Spinal cord (tissue), 10 donors: ENCODE measurements around the gene SLCO1B1. TPM values are rescaled to one million over a fixed set of nuclear protein-coding genes. Genes with fewer than 3 reads are reported as not detected.
"Not testable (repeated sequence)": the region's sequence is repeated elsewhere in the genome, so short reads cannot be mapped to it uniquely, and the experiment has no call there.

Experiments used
- DNase-seq, 6 donors: peaks; one replicate each; pipeline versions ENCODE4 v3.0.0 to v3.0.0-alpha.2; 2013 to 2015; ENCODE audit warnings: low spot score in 6 of 6, low read depth in 4 of 6
- H3K27ac ChIP-seq: one replicate; pipeline ENCODE4 v1.5.1; 2013; ENCODE audit warnings: low read depth, low read length, control low read depth
- H3K27me3 ChIP-seq: one replicate; pipeline ENCODE4 v1.6.1; 2013; ENCODE audit warnings: low read length; ENCODE audit not compliant: control insufficient read depth, insufficient read depth
- H3K36me3 ChIP-seq: one replicate; pipeline ENCODE4 v1.6.1; 2013; ENCODE audit warnings: low read length; ENCODE audit not compliant: control insufficient read depth, insufficient read depth
- H3K4me1 ChIP-seq: one replicate; pipeline ENCODE4 v1.6.1; 2013; ENCODE audit warnings: low read length; ENCODE audit not compliant: control insufficient read depth, insufficient read depth
- H3K4me3 ChIP-seq: one replicate; pipeline ENCODE4 v1.5.1; 2013; ENCODE audit warnings: low read depth, low read length, control low read depth
- H3K9me3 ChIP-seq: one replicate; pipeline ENCODE4 v1.6.1; 2013; ENCODE audit warnings: low read length; ENCODE audit not compliant: control insufficient read depth, insufficient read depth
- WGBS: methylation state at CpG from one replicate; pipeline ENCODE4 v1.1.5; 2013; ENCODE audit warnings: missing lambda C conversion rate; ENCODE audit not compliant: insufficient coverage; 5-methylcytosine and 5-hydroxymethylcytosine counted together
- polyA plus RNA-seq, 2 donors: library from polyadenylated mRNA; unstranded; fragments of 120-200 nt; gene quantifications; one replicate each; pipeline ENCODE4 v1.2.1, GENCODE V29; 2013; ENCODE audit not compliant: insufficient read length in 2 of 2
- total RNA-seq, 2 donors: library from RNA; depleted of rRNA in 1 of 2; stranded (reverse); fragments of 120-200 nt in 1 of 2; fragments of >200 nt in 1 of 2; gene quantifications; one replicate each; pipeline versions ENCODE4 v1.2.3 to v1.2.4, GENCODE V29; 2013 to 2014
- donor health status: healthy.

The SLCO1B1 gene
- total and polyA plus RNA-seq, 4 donors, result 0.06 TPM; not detected in 3

DNA sequence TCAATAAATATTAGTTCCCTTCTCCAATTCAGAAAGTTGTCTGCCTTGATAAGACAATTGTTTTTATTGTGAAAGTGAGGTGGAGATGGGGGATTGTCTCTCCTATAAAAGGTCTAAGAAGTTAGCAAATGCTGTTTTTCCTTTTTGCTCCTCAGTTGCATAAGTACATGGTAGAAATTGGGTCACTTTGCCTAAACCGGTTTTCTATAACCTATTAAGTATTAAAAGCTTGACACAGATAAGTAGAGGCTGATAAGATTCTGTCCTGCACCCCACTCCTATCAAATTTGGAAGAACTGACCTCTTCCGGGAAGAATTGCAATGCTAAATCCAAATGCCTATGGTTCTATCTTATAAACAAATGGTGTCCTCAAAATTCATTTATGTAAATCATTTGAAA, 7.0 kb downstream of the SLCO1B1 start:
- no peaks in the 10 kb centered on the region for H3K36me3 ChIP-seq
- no CpG with 5 or more reads among the region's 2 CpGs for WGBS
- no peaks in the 10 kb centered on the region for H3K9me3 ChIP-seq
- no peaks in the 10 kb centered on the region for H3K27me3 ChIP-seq
- H3K4me3 ChIP-seq, result no peak overlapping the region
- H3K4me1 ChIP-seq, result no peaks in the 10 kb centered on the region
- DNase-seq, result no peak
- H3K27ac ChIP-seq, result no peak overlapping the region

DNA sequence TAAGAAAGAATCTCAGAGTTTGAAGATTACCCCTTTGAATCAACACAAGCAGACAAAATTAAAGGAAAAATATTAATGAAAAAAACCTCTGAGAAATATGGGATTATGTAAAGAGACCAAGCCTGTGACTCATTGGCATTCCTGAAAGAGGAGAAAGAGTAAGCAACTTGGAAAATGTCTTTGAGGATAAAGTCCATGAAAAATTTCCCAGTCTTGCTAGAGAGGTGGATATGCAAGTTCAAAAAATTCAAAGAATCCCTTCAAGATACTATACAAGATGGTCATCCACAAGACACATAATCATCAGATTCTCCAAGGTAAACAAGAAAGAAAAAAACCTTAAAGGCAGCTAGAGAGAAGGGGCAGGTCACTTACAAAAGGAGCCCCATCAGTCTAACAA, 13.3 kb downstream of the SLCO1B1 start:
- DNase-seq, result no peak
- H3K27ac ChIP-seq, result no peak overlapping the region
- H3K36me3 ChIP-seq, result no peaks in the 10 kb centered on the region
- no peaks in the 10 kb centered on the region for H3K4me1 ChIP-seq
- H3K27me3 ChIP-seq, result no peaks in the 10 kb centered on the region
- H3K9me3 ChIP-seq, result no peaks in the 10 kb centered on the region
- no peak overlapping the region for H3K4me3 ChIP-seq

DNA sequence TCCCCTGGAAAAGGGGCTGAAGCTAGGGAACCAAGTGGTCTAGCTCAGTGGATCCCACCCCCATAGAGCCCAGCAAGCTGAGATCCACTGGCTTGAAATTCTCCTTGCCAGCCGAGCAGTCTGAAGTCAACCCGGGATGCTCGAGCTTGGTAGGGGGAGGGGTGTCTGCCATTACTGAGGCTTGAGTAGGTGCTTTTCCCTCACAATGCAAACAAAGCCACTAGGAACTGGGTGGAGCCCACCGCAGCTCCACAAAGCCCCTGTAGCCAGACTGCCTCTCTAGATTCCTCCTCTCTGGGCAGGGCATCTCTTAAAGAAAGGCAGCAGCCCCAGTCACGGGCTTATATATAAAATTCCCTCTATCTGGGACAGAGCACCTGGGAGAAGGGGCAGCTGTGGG, 18.9 kb downstream of the SLCO1B1 start:
- H3K27me3 ChIP-seq, DNase-seq, H3K4me1 ChIP-seq, H3K9me3 ChIP-seq, H3K36me3 ChIP-seq, H3K27ac ChIP-seq, H3K4me3 ChIP-seq: not testable (repeated sequence)
- 81% methylated on average over 2 of the region's 5 CpGs for WGBS

DNA sequence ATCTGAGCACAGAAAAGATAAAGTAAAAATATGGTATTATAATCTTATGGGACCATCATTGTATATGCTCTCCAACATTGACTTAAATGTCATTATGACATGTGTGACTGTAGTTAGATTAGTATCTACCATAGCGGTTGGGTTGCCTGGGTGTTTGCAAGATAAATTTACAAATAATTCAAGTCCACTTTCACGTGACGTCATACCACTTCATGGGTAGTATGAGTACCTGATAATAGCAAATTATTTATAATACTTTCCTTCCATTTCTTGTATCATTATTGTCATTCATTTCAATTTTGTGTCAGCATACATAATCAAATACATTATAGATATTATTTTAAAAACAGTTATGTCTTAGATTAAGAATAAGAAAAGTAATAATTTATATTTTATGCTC, 20.2 kb downstream of the SLCO1B1 start:
- WGBS, result no CpG with 5 or more reads among the region's 3 CpGs

DNA sequence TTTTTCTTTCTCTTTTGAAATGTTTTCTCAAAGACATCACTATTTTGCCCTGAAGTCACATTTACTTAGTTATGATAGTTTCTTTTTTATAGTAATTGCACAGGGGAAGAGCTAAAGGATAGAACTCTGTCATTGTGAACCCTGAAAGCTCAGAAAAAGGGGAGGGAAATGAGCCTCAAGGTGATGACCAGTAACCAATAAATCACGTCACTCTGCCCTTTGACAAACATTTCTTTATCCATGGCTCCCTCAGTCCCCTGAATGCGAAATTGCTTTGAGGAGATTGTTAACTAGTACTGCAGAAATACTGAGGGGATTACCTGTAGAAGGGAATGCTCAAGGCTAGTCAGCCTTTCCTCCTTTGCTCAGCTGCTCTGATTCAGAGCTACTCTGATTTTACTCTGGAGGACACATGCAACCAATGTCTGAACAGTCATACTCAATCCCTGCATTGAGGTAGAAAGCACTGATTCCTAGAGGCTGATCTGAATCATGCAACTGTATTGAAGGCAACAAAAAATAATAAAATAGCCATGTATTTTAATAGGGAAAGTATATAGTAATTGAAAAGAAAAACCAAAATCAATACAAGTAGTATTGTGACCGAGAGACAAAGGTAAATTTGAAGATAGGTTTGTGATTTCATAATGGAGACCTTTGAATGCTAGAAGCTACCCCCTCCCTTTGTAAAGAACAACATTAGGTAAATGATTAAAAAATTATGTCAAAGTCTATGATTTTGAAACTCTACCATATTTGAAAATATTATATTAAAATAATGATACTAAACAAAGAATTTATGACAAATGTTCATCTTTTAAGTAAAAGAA, 24.7 kb downstream of the SLCO1B1 start:
- Histone ChIP-seq H3K36me3 (no peaks in the 10 kb centered on the region), H3K9me3 (no peaks in the 10 kb centered on the region), H3K27me3 (no peaks in the 10 kb centered on the region), H3K4me3 (no peak overlapping the region), H3K4me1 (no peaks in the 10 kb centered on the region), H3K27ac (no peak overlapping the region)
- DNase-seq, result peak in 1 of 6 donors; percentile 10
- 40% methylated on average over 1 of the region's 3 CpGs for WGBS

More for the DNA sequence above, 20.2 kb downstream of the SLCO1B1 start:
- no peak overlapping the region for H3K27ac ChIP-seq
- no peaks in the 10 kb centered on the region for H3K36me3 ChIP-seq
- no peaks in the 10 kb centered on the region for H3K9me3 ChIP-seq
- no peak for DNase-seq
- H3K4me1 ChIP-seq, result no peaks in the 10 kb centered on the region
- no peaks in the 10 kb centered on the region for H3K27me3 ChIP-seq
- H3K4me3 ChIP-seq, result no peak overlapping the region

DNA sequence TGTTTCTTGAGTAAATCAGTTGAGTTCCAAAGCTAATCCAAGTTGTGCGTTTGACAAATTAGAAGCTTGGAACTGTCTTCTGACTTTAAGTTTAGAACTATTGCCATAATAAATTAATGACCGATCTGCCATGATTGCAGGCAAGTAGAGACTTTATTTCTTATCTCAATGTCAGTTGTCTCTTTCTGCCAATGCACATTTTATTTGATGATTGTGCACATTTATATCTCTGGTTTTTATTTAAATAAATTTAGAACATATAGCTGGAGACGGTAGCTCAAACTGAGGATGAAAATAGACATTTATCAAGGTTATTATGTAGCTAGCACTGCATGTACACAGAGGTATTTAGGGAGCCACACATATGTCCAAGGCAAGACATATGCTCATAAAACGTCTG, 34.1 kb downstream of the SLCO1B1 start:
- H3K36me3 ChIP-seq, result no peaks in the 10 kb centered on the region
- no peak overlapping the region for H3K4me3 ChIP-seq
- no peaks in the 10 kb centered on the region for H3K27me3 ChIP-seq
- H3K4me1 ChIP-seq, result no peaks in the 10 kb centered on the region
- no peak for DNase-seq
- 100% methylated on average over 1 of the region's 4 CpGs for WGBS
- no peak overlapping the region for H3K27ac ChIP-seq
- no peaks in the 10 kb centered on the region for H3K9me3 ChIP-seq

DNA sequence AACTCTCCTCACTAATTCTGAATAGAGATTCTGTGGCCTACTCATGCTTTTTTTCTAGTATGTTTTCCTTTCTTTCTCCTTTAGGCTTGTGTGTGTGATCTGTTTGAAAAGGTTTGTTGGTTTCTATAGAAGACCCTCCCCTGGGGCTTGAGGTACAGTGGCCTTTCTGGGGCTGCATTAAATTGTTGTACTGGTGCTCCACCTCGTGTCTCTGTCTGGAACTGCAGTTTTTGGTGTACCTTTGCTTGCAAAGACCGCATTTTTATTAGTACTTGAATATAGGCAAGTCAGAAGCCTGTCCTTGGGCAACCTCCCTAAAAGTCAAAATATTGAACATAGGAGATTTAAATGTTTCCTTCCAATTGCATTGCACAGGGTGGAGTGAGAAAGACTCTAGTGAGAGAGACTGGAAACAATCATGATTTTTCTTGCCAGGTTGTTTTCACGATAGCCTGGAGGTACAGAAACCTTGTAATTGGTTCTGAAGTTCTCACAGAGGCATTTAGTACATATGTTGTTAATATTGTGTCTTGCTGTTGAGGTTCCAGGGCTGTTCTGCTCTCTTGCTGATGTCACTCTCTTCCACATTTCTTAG, 39.0 kb downstream of the SLCO1B1 start:
- Histone ChIP-seq H3K27me3 (no peaks in the 10 kb centered on the region), H3K4me1 (no peaks in the 10 kb centered on the region), H3K27ac (no peak overlapping the region), H3K36me3 (no peaks in the 10 kb centered on the region), H3K9me3 (no peaks in the 10 kb centered on the region), H3K4me3 (no peak overlapping the region)
- peak in 3 of 6 donors; percentile 0 to 18 (median 17) for DNase-seq
- 0% methylated on average over 1 of the region's 3 CpGs for WGBS

DNA sequence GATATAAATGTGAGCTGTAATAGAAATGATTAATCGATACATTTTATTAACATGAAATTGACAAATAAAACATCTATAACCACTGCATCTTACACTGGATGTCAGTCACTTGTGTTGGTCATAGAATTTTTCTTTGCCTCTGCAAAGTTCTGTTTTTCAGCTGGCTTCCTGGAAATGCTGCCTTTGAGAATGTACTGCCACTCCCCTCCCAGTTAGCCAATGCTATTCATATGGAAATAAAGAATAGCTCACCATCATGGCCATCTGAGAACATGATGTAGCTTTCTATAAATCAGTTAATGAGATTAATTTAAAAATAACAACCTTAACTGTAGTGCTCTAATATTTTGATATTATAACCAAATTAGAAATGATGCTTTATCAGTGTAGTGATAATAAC, 41.1 kb downstream of the SLCO1B1 start:
- Histone ChIP-seq H3K9me3 (no peaks in the 10 kb centered on the region), H3K4me1 (no peaks in the 10 kb centered on the region), H3K4me3 (no peak overlapping the region), H3K36me3 (no peaks in the 10 kb centered on the region), H3K27me3 (no peaks in the 10 kb centered on the region), H3K27ac (no peak overlapping the region)
- no peak for DNase-seq
- WGBS, result no CpG with 5 or more reads among the region's 1 CpG

DNA sequence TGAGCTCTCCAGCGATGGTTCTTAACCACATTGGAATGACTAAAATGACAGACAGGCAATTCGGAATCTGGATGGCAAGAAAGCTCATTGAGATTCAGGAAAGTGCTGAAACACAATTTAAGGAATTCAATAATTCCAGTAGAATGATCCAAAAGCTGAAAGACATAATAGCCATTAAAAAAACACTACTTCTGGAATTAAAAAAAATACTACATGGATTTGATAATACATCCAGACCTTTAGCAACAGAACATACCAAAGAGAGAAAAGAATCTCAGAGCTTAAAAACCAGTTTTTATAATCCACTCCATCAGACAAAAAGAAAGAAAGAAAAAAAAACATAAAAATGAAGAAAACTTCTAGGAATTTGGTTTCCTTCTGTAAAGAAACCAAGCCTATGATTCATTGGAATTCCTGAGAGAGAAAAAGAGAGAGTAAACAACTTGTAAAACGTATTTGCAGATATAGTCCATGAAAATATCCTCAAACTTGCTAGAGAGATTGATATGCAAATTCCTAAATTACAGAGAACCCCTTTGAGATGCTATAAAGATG, 52.8 kb downstream of the SLCO1B1 start:
- WGBS, result no CpG with 5 or more reads among the region's 3 CpGs
- H3K9me3 ChIP-seq, result no peaks in the 10 kb centered on the region

DNA sequence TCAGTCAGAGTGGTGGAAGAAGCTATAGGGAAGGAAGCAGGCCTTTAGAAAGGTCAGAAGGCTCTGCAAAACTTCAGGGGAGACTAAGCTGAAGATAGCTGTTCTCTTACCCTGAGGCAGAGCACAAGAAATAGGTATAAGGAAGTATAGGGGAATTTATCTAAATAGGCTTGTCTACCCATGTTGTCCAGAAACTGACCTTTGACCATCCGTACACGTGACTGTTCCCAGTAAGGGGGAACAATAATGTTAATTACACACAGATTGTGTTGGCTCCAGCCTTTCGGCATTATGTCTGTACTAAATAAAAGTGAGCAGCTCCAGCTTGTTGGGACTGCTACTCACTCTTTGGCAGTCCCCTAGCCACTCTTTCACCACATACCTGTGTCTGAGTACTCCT, 59.0 kb downstream of the SLCO1B1 start:
- Histone ChIP-seq H3K36me3 (no peaks in the 10 kb centered on the region), H3K27me3 (no peaks in the 10 kb centered on the region)
- WGBS, result 76% methylated on average over 3 of the region's 3 CpGs

More for the DNA sequence above, 52.8 kb downstream of the SLCO1B1 start:
- no peaks in the 10 kb centered on the region for H3K4me1 ChIP-seq
- H3K4me3 ChIP-seq, result no peak overlapping the region
- H3K27me3 ChIP-seq, result no peaks in the 10 kb centered on the region
- no peaks in the 10 kb centered on the region for H3K36me3 ChIP-seq
- no peak overlapping the region for H3K27ac ChIP-seq
- no peak for DNase-seq

More for the DNA sequence above, 59.0 kb downstream of the SLCO1B1 start:
- Histone ChIP-seq H3K27ac (no peak overlapping the region), H3K4me3 (no peak overlapping the region), H3K9me3 (no peaks in the 10 kb centered on the region), H3K4me1 (no peaks in the 10 kb centered on the region)
- DNase-seq, result no peak
